ENCODE data around the gene LYAR.

GRCh38 chr4:4317496-4318232 lies 27.7 kb upstream of the LYAR start:
- TF ChIP-seq, protein P1, sequence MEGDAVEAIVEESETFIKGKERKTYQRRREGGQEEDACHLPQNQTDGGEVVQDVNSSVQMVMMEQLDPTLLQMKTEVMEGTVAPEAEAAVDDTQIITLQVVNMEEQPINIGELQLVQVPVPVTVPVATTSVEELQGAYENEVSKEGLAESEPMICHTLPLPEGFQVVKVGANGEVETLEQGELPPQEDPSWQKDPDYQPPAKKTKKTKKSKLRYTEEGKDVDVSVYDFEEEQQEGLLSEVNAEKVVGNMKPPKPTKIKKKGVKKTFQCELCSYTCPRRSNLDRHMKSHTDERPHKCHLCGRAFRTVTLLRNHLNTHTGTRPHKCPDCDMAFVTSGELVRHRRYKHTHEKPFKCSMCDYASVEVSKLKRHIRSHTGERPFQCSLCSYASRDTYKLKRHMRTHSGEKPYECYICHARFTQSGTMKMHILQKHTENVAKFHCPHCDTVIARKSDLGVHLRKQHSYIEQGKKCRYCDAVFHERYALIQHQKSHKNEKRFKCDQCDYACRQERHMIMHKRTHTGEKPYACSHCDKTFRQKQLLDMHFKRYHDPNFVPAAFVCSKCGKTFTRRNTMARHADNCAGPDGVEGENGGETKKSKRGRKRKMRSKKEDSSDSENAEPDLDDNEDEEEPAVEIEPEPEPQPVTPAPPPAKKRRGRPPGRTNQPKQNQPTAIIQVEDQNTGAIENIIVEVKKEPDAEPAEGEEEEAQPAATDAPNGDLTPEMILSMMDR (IDR thresholded peaks at IDR 0.05; ENCODE audit: low read length), result no peak
- no peak for TF ChIP-seq EZH2phosphoT487 (IDR thresholded peaks at IDR 0.05; ENCODE audit: low read length)

Measured in MM.1S (cell line).